NB4 (cell line): ENCODE data around the gene DRG2.

Source experiments
- DNase-seq: peaks from one replicate; pipeline ENCODE4 v3.0.0; 2010; ENCODE audit warnings: low read depth
- H3K4me3 ChIP-seq: one replicate; pipeline ENCODE4 v1.5.1; 2011; ENCODE audit warnings: mild to moderate bottlenecking, low read depth, low read length, moderate library complexity
- CTCF ChIP-seq: IDR thresholded peaks from one replicate; pipeline ENCODE4 v1.5.1; 2012; ENCODE audit warnings: low read depth, low read length
- MAX ChIP-seq: IDR thresholded peaks from 2 replicates; pipeline ENCODE4 v1.6.1; 2011; ENCODE audit warnings: low read depth, low read length
- MYC ChIP-seq: IDR thresholded peaks from 2 replicates; pipeline ENCODE4 v1.6.1; 2011; ENCODE audit warnings: low read depth, low read length
- POLR2A ChIP-seq: IDR thresholded peaks from 2 replicates; pipeline ENCODE4 v1.6.1; 2011; ENCODE audit warnings: mild to moderate bottlenecking; ENCODE audit not compliant: insufficient read length; ENCODE audit errors: extremely low read depth

Gene DRG2

GRCh38 chr17:18145811-18146210, 58.1 kb downstream of the DRG2 start:
- no peak for DNase-seq
- no peak for TF ChIP-seq MAX
- TF ChIP-seq MYC = no peak
- no peak for TF ChIP-seq CTCF
- no peak for TF ChIP-seq POLR2A
- H3K4me3 ChIP-seq = no peak overlapping the region

- TF ChIP-seq POLR2A = no peak
- TF ChIP-seq CTCF = no peak
- TF ChIP-seq MYC = no peak
- TF ChIP-seq MAX = no peak
- no peak for DNase-seq
- no peak overlapping the region for H3K4me3 ChIP-seq
Measured at GRCh38 chr17:18146259-18146658, 58.5 kb downstream of the DRG2 start.

- TF ChIP-seq MAX (no peak), CTCF (no peak), MYC (no peak), POLR2A (no peak)
- no peak overlapping the region for H3K4me3 ChIP-seq
- no peak for DNase-seq
Measured at GRCh38 chr17:18146980-18147379, 59.2 kb downstream of the DRG2 start.

- H3K4me3 ChIP-seq = no peak overlapping the region
- TF ChIP-seq MAX (no peak), POLR2A (no peak), CTCF (no peak), MYC (no peak)
Measured at GRCh38 chr17:18148586-18148985, 60.8 kb downstream of the DRG2 start.

GRCh38 chr17:18151290-18151689, 63.5 kb downstream of the DRG2 start:
- TF ChIP-seq MAX (no peak), MYC (no peak), CTCF (no peak), POLR2A (no peak)

More at GRCh38 chr17:18148586-18148985, 60.8 kb downstream of the DRG2 start:
- DNase-seq = no peak

GRCh38 chr17:18155179-18155578, 67.4 kb downstream of the DRG2 start:
- no peak overlapping the region for H3K4me3 ChIP-seq
- DNase-seq = no peak
- no peak for TF ChIP-seq MYC
- TF ChIP-seq MAX = no peak
- TF ChIP-seq POLR2A = no peak
- TF ChIP-seq CTCF = no peak

More at GRCh38 chr17:18151290-18151689, 63.5 kb downstream of the DRG2 start:
- H3K4me3 ChIP-seq = no peak overlapping the region
- DNase-seq = no peak
